Muscle of arm (tissue), 12 donors: ENCODE results near the gene GORASP1. TPM values are rescaled to one million over a fixed set of nuclear protein-coding genes. Genes with fewer than 3 reads are reported as not detected.

Experiments
- DNase-seq: peaks from one replicate; pipeline ENCODE4 v3.0.0-alpha.2; 2013
- polyA plus RNA-seq, 12 donors: library from polyadenylated mRNA; unstranded; fragments of 120-200 nt; gene quantifications; one replicate each; pipeline ENCODE4 v1.2.1, GENCODE V29; 2013; ENCODE audit not compliant: insufficient read length in 12 of 12

The GORASP1 gene
- polyA plus RNA-seq, 12 donors = 30.5 to 60.3 (median 33.9) TPM; not detected in 1

DNA sequence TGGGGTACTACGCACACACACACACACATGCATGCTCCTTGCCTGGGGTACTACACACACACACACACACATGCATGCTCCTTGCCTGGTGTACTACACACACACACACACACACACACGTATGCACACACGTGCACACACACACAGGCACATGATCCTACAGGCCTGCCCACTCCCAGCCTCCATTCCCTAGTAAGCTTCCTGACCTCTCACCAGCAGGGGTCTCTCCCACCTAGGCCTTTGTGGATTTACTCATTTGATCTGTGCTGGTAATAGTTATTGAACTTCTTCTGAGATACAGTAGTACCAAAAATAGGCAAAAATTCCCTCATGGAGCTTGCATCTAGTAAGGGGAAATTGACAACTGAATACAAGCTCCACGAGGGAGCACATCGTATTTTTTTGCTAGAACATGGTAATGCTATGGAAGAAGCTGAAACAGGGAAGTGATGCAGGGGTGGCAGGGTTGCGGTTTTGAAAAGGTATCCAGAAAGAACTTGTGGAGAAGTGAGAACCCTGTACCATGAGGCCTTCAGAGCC is 19.2 kb upstream of the GORASP1 start:
- DNase-seq = peak; percentile 45

DNA sequence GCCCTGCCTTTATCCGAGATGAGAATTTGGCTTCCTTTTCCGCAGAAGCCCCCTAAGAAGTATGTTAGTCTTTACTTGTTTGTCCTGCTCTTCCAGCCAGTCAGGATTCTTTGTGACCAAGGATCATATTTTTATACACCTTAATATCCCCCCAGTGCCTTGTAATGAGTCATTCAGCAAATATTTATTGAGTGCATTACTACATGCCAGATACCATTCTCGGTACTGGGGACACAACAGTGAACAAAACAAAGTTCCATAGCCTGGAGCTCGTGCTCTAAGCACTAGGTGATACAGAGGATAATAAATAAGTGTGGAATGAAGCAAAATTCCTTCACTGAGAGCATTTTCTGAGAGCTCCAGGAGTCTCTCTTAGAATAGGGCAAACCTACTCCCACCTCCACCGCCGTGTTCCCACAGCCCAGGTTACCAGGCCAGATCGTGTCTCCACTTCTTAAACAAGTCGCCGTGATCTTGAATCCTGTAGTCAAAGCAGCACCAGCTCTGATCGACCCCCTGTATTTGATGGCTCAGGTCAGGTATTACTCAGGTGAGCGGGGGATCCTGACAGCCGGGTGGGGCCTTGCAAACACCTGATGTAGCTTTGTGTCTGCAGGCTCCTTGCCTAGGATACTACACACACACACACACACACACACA is 18.5 kb upstream of the GORASP1 start:
- DNase-seq = no peak

DNA sequence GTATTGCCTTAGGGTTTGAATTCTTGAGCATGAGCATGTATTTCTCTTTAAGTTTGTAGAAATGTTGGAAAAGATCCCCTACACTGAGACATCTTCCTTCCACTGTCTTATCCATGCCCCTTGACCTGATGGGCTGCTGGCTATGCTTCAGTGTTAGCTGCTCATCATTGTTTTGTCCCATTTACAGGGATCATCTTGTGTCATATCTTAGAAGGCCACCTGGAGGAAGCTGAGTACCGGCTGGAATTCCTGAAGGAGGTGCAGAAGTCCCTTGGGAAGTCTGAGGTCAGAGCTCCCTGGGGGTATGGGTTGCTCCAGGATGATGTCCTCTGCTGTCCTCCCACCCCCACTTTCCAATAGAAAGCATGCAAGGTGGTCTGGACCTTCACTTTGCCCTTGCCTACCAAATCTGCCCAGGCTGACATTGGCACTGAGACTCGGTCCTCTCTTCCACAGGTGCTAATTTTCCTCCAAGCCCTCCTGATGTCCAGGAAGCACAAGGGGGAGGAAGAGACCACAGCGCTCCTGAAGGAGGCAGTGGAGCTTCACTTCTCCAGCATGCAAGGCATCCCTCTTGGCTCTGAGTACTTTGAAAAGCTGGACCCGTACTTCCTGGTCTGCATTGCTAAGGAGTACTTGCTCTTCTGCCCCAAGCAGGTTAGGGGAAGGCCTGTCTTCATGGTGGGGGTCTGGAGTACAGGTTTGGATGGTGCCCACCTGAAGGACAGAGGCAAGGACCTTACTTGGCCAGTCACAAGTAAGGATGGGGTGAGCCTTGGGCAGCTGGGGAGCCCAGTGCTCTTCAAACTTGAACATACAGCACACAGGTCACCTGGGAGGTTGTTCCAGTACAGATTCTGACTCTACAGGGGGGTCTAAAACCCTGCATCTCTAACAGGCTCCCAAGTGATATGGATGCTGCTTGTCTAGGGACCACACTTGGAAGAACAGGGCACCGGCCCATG is 17.7 kb upstream of the GORASP1 start:
- no peak for DNase-seq

DNA sequence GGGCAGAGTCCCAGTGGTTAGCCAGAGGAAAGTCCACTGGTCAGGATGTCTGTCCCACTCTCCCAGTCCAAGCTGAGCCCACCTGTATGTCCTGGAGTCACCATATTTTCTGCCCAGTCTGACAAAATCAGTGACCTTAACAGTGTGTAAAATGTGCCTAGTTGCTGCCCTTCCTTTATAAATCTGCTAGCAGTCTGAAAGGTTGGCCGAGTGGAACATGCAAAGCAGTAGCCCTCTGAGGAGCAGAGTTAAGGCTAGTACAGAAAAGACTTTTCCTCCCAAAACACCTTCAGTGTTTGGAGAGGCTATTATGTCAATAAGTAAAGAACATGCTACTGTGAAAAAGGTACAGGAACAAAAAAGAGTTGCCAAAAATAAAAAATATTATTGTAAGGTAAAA is 15.4 kb upstream of the GORASP1 start:
- DNase-seq = no peak

DNA sequence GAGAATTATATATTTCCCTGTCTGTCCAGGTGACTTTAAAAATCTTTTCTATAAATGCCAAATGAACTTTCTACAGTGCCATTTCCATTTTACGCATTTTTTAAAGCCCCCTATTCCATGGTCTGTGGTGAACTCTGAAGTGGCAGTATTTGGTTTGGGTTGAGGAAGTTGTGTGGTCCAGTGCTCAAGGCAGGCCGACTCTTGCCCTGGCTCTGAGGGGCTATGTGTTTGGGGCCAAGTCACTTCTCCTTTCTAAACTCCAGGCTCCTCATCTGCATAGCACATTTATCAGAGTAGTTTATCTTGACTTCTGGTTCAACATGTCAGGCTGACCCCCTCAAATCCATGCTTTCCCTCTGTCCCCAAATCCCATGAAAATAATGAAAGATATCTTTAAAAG is 14.2 kb upstream of the GORASP1 start:
- no peak for DNase-seq

DNA sequence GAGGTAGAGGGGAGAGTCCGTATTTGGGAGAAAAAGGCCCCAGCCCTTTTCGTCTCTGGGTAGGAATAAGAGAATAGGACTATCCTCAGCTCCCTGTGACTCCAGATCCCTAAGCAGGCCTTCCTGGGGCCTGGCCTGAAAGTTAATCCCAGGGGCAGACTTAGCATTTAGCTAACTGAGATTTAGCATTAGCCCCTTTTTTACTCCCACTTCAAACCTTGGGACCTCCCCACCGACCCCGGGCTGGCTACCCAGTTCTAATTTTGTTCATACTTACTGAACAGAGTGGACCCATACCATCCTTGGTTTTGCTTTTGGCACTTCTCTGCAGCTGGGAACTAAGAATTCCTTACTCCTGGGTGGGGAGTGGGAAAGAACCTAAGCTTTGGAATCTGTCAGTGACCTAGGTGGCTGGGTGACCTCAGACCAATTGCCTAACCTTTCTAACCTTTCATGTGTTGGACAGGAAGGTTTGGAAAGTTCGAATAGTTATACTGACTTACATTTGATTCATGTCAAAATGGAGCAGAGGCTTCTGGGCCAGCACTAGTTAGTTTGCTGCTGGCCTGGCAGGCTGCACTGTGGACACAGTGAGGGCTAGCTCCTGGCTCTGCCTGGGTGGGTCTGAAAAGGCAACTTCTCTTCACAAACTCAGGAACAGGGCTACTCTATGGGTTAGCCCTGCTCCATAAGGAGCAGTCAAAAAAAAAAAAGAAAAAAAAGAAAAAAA is 11.7 kb upstream of the GORASP1 start:
- no peak for DNase-seq

DNA sequence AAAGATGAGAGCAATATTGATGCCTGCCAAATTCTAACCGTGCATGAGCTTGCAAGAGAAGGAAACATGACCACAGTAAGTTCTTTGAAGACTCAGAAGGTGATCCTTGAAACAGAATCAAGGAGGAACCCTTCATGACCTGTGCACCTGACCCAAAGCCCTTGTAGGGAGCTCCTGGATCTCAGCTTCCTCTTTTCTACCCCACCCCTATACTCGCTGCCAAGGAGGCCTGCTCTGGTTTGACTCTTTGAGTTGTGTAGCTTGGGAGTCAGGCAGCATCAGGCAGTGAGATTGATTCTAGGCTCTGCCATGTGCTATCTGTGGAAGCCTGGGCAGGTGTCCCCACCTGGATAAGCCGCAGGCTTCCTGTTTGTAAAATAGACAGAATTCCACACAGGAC is 10.7 kb upstream of the GORASP1 start:
- DNase-seq = no peak

DNA sequence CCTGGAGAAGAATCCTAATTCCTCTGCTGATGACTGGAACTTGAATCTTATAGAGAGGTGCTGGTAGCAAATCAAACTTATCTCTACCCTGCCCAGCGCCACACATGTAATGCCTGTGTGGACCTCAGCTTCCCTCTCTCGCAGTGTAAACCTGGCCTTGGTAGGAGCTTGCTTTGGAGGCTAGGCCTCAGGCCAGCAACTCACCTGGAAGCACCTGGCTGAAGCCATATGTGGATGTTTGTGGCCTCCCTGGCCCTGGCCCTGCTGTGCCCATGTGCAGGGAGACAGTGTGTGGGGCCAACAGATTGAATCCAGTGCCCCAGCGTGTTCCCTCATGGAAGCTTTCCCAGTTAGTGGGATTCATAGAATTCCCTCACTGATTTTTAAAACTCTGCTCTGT is 8.4 kb upstream of the GORASP1 start:
- DNase-seq = no peak

DNA sequence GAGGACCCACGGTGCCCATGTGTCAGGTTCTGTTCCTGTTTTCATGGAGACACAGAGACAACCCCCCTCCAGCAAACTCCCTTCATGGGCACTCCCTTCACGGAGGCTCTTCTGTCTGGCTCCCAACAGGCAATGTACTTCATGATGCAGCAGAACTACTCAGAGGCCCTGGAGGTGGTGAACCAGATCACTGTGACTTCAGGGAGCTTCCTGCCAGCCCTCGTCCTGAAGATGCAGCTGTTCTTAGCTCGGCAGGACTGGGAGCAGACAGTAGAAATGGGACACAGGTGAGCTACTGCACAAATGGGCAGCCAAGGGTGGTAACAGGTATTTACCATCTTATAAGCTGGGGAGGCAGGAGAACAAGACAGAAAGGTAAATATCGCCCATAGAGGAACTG is 7.0 kb upstream of the GORASP1 start:
- DNase-seq = no peak

DNA sequence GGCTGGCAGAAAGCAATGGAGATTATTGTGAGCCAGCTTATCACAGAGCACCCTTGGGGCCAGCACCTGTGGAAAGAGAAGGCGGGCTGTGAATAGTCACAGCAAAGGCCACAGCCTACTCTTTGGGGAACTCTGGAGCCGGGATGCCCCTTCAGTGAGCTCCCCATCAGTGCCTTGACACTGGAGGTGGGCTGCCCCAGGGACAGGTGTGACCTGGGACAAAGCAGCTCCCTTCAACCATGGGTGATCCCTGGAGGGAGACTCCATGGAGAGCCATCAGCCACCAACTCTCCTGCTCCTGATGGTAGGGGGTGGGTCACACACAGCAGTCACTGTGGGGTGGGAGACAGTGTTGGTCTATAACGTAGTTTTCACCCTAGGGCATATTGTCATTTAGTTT is 5.9 kb upstream of the GORASP1 start:
- no peak for DNase-seq

DNA sequence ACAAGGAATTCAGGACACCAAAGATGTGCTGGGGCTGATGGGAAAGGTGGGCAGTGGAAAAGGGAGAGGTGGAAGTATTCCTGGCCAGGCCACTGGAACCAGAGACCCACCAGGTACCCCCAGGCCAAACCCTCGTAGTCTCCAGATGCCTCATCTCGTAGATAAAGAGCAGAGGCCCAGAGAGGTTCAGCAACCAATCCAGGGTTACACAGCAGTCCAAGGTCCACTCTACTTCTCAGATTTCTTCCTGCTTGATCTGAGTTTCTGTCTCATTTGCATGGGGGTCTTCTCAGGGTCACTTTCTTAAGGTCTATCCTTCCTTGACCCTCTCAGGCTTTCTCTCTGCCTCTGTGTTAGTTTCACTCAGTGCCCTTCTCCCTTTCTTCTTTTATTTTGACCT is 5.1 kb upstream of the GORASP1 start:
- no peak for DNase-seq

DNA sequence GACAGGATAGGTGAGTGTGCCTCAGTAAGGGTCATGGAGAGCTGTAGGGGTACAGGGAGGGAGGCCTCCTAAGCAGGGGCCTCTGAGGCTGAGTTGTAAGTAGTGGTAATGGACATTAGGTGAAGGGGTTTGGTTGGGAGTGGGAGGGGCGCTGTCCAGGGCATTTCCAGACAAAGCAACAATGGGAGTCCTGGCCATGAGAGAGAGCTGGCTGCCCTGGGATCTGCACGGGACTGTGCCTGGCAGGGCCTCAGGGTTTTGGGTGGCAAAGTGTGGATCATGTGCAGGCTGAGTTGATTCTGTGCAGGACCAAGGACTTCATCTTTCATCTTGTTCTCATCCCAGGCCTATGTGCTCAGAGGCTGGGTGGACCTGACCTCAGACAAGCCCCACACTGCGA is 4.7 kb upstream of the GORASP1 start:
- no peak for DNase-seq

DNA sequence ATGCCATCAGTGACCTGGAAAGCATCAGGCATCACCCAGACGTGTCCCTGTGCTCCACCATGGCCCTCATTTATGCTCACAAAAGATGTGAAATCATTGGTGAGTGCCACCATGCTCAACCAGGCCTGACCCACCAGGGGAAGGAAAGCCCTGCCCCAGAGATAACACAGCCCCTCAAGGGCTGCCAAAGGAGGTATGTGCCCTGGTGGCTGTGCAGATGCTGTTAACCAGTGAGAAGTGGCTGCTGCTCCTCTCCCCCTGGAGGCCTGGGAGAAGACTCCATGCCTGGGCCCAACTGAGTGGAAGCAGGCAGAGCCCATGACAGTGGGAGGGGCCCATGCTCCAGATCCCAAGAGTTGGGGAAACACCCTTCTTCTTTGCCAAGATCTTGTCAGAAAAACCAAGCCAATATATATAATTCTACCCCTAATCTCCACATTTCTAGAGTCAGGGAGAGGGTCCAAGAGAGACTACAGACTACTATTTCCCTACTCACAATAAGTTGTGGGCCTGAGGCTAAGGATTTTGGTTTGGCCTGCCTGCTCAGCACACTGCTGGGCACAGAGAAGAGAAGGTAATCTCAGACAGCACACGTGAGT is 2.7 kb upstream of the GORASP1 start:
- DNase-seq = no peak

DNA sequence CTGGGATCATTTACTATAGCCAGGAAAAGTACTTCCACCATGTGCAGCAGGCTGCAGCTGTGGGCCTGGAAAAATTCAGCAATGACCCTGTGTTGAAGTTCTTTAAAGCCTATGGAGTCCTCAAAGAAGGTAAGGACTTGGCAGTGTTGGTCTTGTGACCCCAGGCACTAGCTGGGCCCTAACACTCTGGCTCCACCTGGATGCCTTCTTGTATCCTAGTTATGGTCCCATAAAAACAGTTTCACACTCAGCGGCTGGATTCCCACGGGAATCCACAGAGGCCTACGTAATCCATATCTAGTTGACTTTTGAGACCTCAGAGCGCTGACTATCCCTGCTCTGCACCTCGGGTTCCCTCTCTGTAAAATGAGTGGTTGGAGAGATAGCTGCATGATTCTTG is 1.7 kb upstream of the GORASP1 start:
- no peak for DNase-seq

DNA sequence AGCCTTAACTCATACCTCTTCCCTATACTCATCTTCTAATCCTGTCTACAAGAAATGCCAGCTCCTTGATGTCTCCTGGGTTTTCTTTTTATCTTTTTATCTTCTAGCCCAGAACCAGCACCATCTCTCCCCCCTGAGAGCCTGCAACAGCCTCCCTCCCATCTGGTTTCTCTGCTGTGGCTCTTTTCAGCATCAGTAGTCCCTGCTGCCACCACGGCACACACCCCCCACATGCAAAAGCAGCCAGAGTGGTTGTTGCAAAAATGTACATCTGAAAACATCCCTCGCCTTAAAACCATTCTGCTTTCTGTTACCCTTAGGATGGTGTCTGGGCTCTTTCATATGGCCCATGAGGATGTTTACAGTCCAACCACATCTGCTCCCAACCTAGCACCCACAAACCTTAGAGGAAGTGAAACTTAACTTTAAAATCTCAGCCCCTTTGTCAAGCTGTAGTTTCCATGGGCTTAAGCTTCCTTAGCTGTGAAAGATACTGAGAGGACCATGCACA is 828 bp upstream of the GORASP1 start:
- peak; percentile 10 for DNase-seq

DNA sequence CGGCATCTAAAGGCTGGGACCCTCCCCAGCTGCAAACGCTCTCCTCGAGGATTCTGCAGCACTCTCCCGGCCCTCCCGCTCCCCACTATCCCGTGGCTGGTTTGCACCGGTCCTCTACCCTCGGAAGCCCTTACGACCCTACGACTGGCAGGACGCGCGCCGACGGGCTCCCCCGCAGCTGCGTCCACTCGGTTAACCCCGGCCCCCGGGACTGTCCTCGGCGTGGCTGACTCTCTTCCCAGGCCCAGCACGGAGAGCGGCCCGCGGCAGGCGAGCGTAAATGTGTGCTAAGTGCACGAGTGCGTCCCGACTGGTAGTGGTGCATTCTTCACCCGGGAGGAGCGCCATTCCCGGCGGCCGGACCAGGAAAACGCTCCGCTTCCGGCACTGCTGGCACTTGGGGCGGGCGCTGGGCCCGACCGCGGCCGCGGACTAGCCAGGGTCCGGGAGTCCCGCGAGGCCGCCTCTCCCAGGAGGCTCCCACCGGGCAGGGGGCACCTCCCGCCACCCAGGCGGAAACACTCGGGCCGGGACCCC is 508 bp downstream of the GORASP1 start:
- peak; percentile 45 for DNase-seq

DNA sequence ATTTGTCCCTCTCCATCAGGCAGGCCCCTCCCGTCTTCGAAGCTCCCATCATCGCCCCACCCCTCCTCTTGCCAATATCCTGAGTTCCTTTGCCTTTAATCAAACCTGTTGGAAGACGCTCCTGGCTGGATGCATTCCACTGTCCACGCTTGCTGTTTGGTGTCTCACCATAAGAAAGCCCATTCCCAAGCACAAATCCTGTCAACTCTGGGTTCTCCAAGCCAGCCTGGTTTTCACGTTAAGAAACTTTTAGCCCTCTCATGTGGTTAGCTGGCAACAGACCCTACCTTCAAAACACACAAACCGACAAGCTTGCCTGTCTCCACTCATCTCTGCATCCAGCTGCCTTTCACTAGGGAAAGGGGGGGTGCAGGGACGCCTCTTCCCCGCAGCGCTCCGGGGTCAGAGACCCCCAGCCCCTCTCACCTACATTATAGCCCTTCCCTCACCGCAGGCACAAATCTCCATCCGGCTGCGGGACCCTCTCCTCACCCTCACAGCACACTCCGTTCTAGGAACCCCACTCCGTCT is 1.1 kb downstream of the GORASP1 start:
- peak; percentile 15 for DNase-seq

DNA sequence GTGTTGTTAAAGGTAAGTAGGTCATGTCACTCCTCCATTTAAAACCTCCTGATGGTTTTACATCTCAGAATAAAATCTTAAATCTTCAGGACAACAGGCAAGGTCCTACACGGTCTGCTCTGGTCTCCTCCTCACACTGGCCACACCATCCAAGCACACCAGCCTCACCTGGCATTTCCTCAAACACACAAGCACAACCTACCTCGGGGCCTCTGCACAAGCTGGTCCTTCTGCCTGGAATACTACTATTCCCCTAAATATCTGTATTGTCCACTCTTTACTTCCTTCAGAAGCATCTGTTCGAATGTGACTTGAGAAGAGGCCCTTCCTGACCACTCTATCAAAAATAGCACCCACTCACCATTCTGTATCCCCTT is 1.8 kb downstream of the GORASP1 start:
- DNase-seq = no peak

DNA sequence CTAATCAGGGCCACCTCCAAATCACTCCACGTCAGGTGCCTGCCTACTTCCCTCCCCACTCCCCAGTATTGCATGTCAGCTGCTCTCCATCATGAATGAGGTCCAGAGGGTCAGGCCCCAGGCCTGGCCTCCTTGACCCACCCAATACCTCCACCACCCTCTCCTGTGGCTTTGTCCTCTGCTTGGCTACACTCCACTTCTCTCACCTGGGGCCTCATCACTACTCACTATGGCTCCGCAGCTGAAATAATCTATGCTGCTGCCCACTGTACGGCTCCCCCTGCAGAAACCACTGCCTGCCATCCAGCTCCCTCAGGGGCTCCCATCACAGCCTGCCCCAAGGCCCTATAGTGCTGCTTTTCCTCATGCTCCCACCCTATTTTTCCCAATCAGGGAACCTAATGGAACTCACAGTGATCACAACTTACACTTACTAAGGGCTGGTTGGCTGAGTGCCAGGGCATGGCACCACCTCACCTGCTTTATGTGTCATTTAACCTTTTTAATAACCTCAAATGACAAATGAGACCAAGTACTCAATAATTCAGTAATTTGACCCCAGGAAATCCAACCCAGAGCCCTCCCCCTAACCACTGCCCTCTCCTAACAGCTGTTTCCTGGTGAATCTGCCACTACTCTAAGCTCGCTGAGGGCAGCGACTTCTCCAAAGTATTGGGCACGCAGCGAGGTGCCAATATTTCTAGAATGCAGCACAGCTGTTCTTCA is 2.3 kb downstream of the GORASP1 start:
- DNase-seq = no peak

DNA sequence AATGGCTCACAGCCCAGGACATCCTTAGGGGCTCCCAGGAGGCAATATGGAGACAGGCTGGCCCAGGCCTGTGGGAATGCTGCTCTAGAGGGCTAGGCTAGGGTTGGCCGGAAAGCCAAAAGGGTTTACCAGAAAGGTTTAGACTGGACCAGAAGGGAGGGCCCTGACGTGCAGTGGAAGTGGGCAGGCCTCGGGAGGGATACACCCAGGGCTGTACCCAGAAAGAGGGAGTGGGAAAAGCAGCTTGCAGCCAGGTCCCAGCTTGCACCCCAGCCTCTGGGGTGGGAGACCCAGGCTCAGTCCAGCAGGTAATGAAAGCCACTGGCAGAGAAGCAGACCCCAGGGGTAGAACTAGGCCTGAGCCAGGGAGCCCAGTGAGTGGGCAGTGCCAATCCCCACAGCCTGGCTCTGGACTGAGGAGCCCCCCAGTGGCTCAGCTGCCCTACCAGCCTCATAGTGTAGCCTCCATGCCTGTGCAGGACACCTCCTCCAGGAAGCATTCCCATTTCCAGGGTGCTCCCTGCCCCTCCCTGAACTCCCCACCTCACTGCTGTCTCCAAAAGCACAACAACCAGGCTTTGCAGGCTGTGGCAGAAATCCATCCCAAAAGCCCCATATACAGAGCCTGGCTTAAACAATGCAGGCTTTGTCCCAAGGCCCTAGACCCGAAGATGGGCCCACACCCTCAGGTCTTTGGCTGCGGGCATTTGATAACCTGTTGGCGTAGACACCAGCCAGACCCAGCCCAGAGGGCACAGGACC is 3.5 kb downstream of the GORASP1 start:
- DNase-seq = no peak
